ENCODE results near the gene SHLD2. TPM values are rescaled to one million over a fixed set of nuclear protein-coding genes. Genes with fewer than 3 reads are reported as not detected.

The SHLD2 gene
- total and polyA plus RNA-seq, 2 of the 4 experiments (the other 2 are of a cell fraction) = 10.6 to 19.9 TPM

DNA sequence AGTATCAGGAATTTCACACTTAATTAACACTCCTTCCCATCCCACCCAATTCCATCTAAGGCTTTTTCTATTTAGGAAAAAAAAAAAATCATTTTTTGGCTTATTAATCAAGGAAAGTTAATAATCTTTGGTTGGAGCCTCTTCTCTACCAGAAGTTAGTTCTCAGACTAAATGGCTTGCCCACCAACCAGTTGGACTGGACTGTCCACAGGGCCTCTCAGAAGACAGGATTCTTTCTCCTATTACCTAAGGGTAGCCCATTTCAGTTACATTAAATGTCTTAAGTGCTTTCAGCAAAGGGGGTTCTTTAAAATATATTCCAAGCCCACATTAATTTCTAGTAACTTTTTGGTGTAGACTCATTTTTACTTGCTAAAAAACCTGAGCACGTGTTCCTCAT is 35.6 kb upstream of the SHLD2 start:
- Histone ChIP-seq H3K18ac (ENCODE audit: low read depth, low read length) (no peak overlapping the region), H3K9me1 (ENCODE audit: insufficient read depth, low read length) (peaks cover 5% of the 10 kb centered on the region)
- dilution Hi-C loops (cut with HindIII; ENCODE audit: low sequenced_read_pairs, unreplicated experiment) = no loop called here

More for the DNA sequence above, 35.6 kb upstream of the SHLD2 start:
- no peak overlapping the region for H2BK5ac ChIP-seq (ENCODE audit: low read depth, low read length, poor library complexity, severe bottlenecking)
- H3K9ac ChIP-seq (ENCODE audit: low read depth, low read length) = no peak overlapping the region
- peaks cover 5% of the 10 kb centered on the region; the same call in 1 of the 2 replicates for H4K20me1 ChIP-seq (ENCODE audit: insufficient read depth, low read length)
- TF ChIP-seq BHLHE40 (IDR thresholded peaks at IDR 0.05; ENCODE audit: low read depth, low read length) (no peak), POLR2A (IDR thresholded peaks at IDR 0.05; ENCODE audit: low read depth, low read length) (no peak), RFX5 (IDR thresholded peaks at IDR 0.05; ENCODE audit: low read depth, low read length) (no peak), MXI1 (IDR thresholded peaks at IDR 0.05; ENCODE audit: borderline replicate concordance, low read depth, low read length) (no peak), CTCF (conservative IDR thresholded peaks at IDR 0.05; ENCODE audit: low read depth, low read length) (no peak), NFE2L2 (IDR thresholded peaks at IDR 0.05; ENCODE audit: low read depth, low read length) (no peak), CHD1 (IDR thresholded peaks at IDR 0.05; ENCODE audit: low read depth, low read length) (no peak), MAFK (IDR thresholded peaks at IDR 0.05; ENCODE audit: low read depth, low read length) (no peak), RAD21 (IDR thresholded peaks at IDR 0.05; ENCODE audit: low read length) (no peak), MAZ (IDR thresholded peaks at IDR 0.05; ENCODE audit: borderline replicate concordance, low read depth, low read length) (no peak), FOS (IDR thresholded peaks at IDR 0.05; ENCODE audit: low read depth, low read length) (no peak), CEBPB (IDR thresholded peaks at IDR 0.05; ENCODE audit: low read depth, low read length) (no peak), USF2 (IDR thresholded peaks at IDR 0.05; ENCODE audit: low read depth, low read length) (no peak), SMC3 (IDR thresholded peaks at IDR 0.05; ENCODE audit: low read depth, low read length) (no peak)
- H3K4me3 ChIP-seq (ENCODE audit: insufficient read depth, low read depth, low read length) = no peak overlapping the region
- DNase-seq (no peak), ATAC-seq (ENCODE audit: low read depth) (no peak)
- CTCF ChIA-PET = no interaction called here
- no peak overlapping the region for H4K5ac ChIP-seq (ENCODE audit: low read depth, low read length)
- no peak overlapping the region for H3K27ac ChIP-seq (ENCODE audit: insufficient read depth, low read length)
- BruUV-seq (replicated peaks) = no TSS peak
- no CpG with 5 or more reads among the region's 1 CpG for WGBS, 2 experiments (ENCODE audit: extremely low coverage in 2 of 2, insufficient read length in 1 of 2)
- H3K4ac ChIP-seq (ENCODE audit: low read depth, low read length) = no peak overlapping the region
- H3K4me1 ChIP-seq (ENCODE audit: control insufficient read depth, insufficient read depth, low read length) = peaks cover 8% of the 10 kb centered on the region
- in situ Hi-C loops (cut with MboI; ENCODE audit: low sequenced_read_pairs) (no loop called here), intact Hi-C loops (cut with micrococcal nuclease) (no loop called here)
- H3K79me1 ChIP-seq (ENCODE audit: low read depth in 1 of 2, low read length in 2 of 2) = peaks cover 0 to 5% of the 10 kb centered on the region in 2 experiments; a peak in 1 of 4 replicates
- no peak overlapping the region for H2AFZ ChIP-seq (replicated peaks; ENCODE audit: low read length, poor library complexity)
- no peak overlapping the region for H2BK15ac ChIP-seq (ENCODE audit: low read depth, low read length)
- no peak overlapping the region for H4K8ac ChIP-seq (ENCODE audit: low read depth in 2 of 2, low read length in 2 of 2)
- H3K4me2 ChIP-seq (ENCODE audit: low read depth, low read length) = no peak overlapping the region
- no peaks in the 10 kb centered on the region for H3K27me3 ChIP-seq (ENCODE audit: control insufficient read depth, insufficient read depth, low read length)
- POLR2A ChIA-PET (ENCODE audit: unreplicated experiment) = no interaction called here
- H2BK120ac ChIP-seq (ENCODE audit: low read depth, low read length) = no peak overlapping the region
- no peak overlapping the region for H3K23ac ChIP-seq (ENCODE audit: low read depth, low read length)
- H3K56ac ChIP-seq (ENCODE audit: extremely low read depth, insufficient read depth, low read length) = no peak overlapping the region
- no peak overlapping the region for H2AK5ac ChIP-seq (ENCODE audit: low read depth, low read length)
- H3K9me3 ChIP-seq (ENCODE audit: control insufficient read depth, insufficient read depth, low read length) = no peaks in the 10 kb centered on the region
- H3K36me3 ChIP-seq (ENCODE audit: control insufficient read depth, insufficient read depth, low read length) = peaks cover 31% of the 10 kb centered on the region
- no peak overlapping the region for H4K91ac ChIP-seq (ENCODE audit: insufficient read depth, low read depth, low read length)
- no peak overlapping the region for H3K14ac ChIP-seq (replicated peaks; ENCODE audit: low read depth, low read length)
- no peak overlapping the region for H2AK9ac ChIP-seq (replicated peaks; ENCODE audit: low read depth, low read length, poor library complexity)
- H2BK20ac ChIP-seq (ENCODE audit: low read depth, low read length) = no peak overlapping the region
